Sigmoid colon (tissue), 7 donors: ENCODE measurements around the gene NFKBIZ. TPM values are rescaled to one million over a fixed set of nuclear protein-coding genes. Genes with fewer than 3 reads are reported as not detected.

Experiments used
- DNase-seq: peaks from one replicate; pipeline ENCODE4 v3.0.0-alpha.2; 2019
- H3K27ac ChIP-seq, 4 donors: fragments of 200-600 bp; sonication (generic); one replicate each; pipeline ENCODE4 v1.5.1; 2016 to 2019; ENCODE audit warnings: mild to moderate bottlenecking in 1 of 4
- H3K27me3 ChIP-seq, 3 donors: fragments of 200-600 bp; sonication (generic); one replicate each; pipeline ENCODE4 v1.5.1; 2019; ENCODE audit warnings: mild to moderate bottlenecking in 1 of 3
- H3K36me3 ChIP-seq, 4 donors: fragments of 200-600 bp; sonication (generic); one replicate each; pipeline ENCODE4 v1.5.1; 2016 to 2019
- H3K4me1 ChIP-seq, 4 donors: fragments of 200-600 bp; sonication (generic); one replicate each; pipeline ENCODE4 v1.5.1; 2017 to 2019
- H3K4me3 ChIP-seq, 4 donors: fragments of 200-600 bp; sonication (generic); one replicate each; pipeline ENCODE4 v1.5.1; 2017 to 2019; ENCODE audit warnings: mild to moderate bottlenecking in 2 of 4, moderate library complexity in 1 of 4
- H3K9me3 ChIP-seq, 4 donors: fragments of 200-600 bp in 3 of 4; sonication (generic) in 3 of 4; one replicate each; pipeline versions ENCODE4 v1.5.1 to v1.6.1; 2013 to 2019
- CTCF ChIP-seq, 4 experiments: fragments of 450-650 bp in 3 of 4; fragments of 200-600 bp in 1 of 4; IDR thresholded peaks; one replicate each; pipeline ENCODE4 v1.5.1; 2016 to 2019; ENCODE audit warnings: antibody characterized with exemption in 4 of 4, mild to moderate bottlenecking in 3 of 4, moderate library complexity in 2 of 4
- EP300 ChIP-seq, 4 donors: sonication (generic); formaldehyde crosslinking; IDR thresholded peaks; one replicate each; pipeline ENCODE4 v1.6.1; 2017; ENCODE audit warnings: antibody characterized with exemption in 4 of 4
- POLR2A ChIP-seq, 2 donors: fragments of 450-650 bp; IDR thresholded peaks; one replicate each; pipeline ENCODE4 v1.6.1; 2016; ENCODE audit warnings: antibody characterized with exemption in 2 of 2, mild to moderate bottlenecking in 2 of 2, moderate library complexity in 2 of 2
- POLR2AphosphoS5 ChIP-seq, 4 donors: sonication (generic); formaldehyde crosslinking; IDR thresholded peaks; one replicate each; pipeline ENCODE4 v1.6.1; 2017; ENCODE audit warnings: antibody characterized with exemption in 4 of 4
- WGBS, 2 donors: extraction: QIAGEN DNeasy Blood & Tissue Kit; methylation state at CpG; one replicate each; pipeline ENCODE4 v1.1.7; 2013; 5-methylcytosine and 5-hydroxymethylcytosine counted together
- intact Hi-C: fragments of 100-400 bp; cut with DNase I; formaldehyde crosslinking; loops from one replicate; pipeline ENCODE4 v1.15.1; 2023
- polyA plus RNA-seq, 3 donors: library from polyadenylated mRNA; stranded (reverse); fragments of 200-250 nt; gene quantifications; one replicate each; pipeline ENCODE4 v1.2.3, GENCODE V29; 2013
- total RNA-seq, 4 donors: library from RNA; depleted of rRNA; stranded (reverse); fragments of >200 nt; gene quantifications; one replicate each; pipeline ENCODE4 v1.1.0, GENCODE V29; 2016
- donor health status: healthy with polysubstance abuse.
- donor health status: Bipolar disorder and iron deficiency.
- donor health status: healthy.

NFKBIZ gene
- total and polyA plus RNA-seq, 7 donors, result 4.2 to 121 (median 55.0) TPM

- Histone ChIP-seq H3K4me3 (no peak overlapping the region), H3K9me3 (no peaks in the 10 kb centered on the region), H3K27ac (no peak overlapping the region), H3K36me3 (no peaks in the 10 kb centered on the region), H3K27me3 (no peaks in the 10 kb centered on the region), H3K4me1 (peaks cover 0 to 30% (median 19%) of the 10 kb centered on the region in 4 donors)
- intact Hi-C loops, result no loop called here
- DNase-seq, result no peak
- TF ChIP-seq POLR2AphosphoS5 (IDR thresholded peaks at IDR 0.05), result no peak
- TF ChIP-seq EP300 (IDR thresholded peaks at IDR 0.05), result no peak
- TF ChIP-seq CTCF (IDR thresholded peaks at IDR 0.05), result no peak
- no peak for TF ChIP-seq POLR2A (IDR thresholded peaks at IDR 0.05)
Observed at GRCh38 chr3:101840066-101840465, 9.2 kb upstream of the NFKBIZ start.

DNA sequence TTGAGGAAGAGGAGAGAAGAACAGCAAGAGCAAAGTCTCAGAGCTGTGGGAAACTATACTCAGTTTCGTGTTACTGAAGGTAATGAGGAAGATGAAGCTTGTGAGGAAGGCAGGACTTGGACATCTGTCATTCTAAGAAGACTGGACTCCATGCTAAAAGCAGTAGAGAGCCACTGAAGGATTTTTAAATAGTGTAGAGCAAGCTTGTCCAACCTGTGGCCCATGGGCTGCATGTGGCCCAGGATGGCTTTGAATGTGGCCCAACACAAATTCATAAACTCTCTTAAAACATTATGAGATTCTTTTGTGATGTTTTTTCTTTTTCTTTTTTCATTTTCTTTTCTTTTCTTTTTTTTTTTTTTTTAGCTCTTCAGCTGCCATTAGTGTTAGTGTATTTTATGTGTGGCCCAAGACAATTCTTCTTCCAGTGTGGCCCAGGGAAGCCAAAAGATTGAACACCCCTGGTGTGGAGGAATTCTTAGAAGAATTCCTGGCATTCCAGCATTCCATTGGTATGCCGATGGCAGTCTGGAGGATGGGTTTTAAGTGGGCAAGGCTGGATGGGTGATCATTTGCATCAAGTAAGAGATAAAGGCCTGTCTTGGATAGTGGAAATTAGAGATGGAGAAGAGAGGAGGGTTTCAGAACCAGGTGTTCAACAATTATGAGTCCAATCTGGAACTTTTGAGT lies 6.9 kb upstream of the NFKBIZ start:
- Histone ChIP-seq H3K27me3 (no peaks in the 10 kb centered on the region), H3K4me3 (no peak overlapping the region), H3K4me1 (peaks cover 0 to 13% (median 8%) of the 10 kb centered on the region in 4 donors), H3K9me3 (no peaks in the 10 kb centered on the region), H3K27ac (no peak overlapping the region), H3K36me3 (no peaks in the 10 kb centered on the region)
- TF ChIP-seq EP300 (IDR thresholded peaks at IDR 0.05) (no peak), CTCF (IDR thresholded peaks at IDR 0.05) (no peak), POLR2AphosphoS5 (IDR thresholded peaks at IDR 0.05) (no peak), POLR2A (IDR thresholded peaks at IDR 0.05) (no peak)
- intact Hi-C loops, result no loop called here
- WGBS, 2 donors, result 87 to 96% methylated on average over 2 of the region's 2 CpGs
- no peak for DNase-seq

GRCh38 chr3:101842935-101843330 lies 6.4 kb upstream of the NFKBIZ start:
- intact Hi-C loops, result no loop called here
- H3K4me1 ChIP-seq, result peaks cover 0 to 13% (median 5%) of the 10 kb centered on the region in 4 donors
- no peak overlapping the region for H3K4me3 ChIP-seq
- H3K27ac ChIP-seq, result no peak overlapping the region
- WGBS, 2 donors, result 81 to 89% methylated on average over 3 of the region's 3 CpGs
- no peaks in the 10 kb centered on the region for H3K9me3 ChIP-seq
- DNase-seq, result no peak
- no peaks in the 10 kb centered on the region for H3K36me3 ChIP-seq
- H3K27me3 ChIP-seq, result no peaks in the 10 kb centered on the region
- no peak for TF ChIP-seq EP300 (IDR thresholded peaks at IDR 0.05)
- no peak for TF ChIP-seq POLR2AphosphoS5 (IDR thresholded peaks at IDR 0.05)
- TF ChIP-seq POLR2A (IDR thresholded peaks at IDR 0.05), result no peak
- TF ChIP-seq CTCF (IDR thresholded peaks at IDR 0.05), result no peak

DNA sequence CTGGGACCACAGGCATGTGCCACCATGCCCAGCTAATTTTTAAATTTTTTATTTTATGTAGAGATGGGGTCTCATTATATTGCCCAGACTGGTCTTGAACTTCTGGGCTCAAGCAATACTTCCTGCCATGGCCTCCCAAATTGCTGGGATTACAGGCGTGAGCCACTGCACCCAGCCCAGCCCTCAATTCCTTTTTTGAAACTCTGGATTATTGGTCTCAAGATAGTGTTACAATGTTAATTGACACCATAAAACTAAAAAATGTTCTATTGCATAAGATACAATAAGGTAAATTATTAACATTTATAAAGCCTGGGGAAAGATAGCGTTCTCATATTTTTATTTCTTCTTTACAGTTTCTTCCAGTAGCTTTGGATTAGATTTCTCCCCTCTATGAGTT lies 3.9 kb upstream of the NFKBIZ start:
- 22 to 77% methylated on average over 2 of the region's 2 CpGs for WGBS, 2 donors
- intact Hi-C loops, result loop anchor here (5.0 kb wide), 2 partner anchors 168 to 242 kb away; partner anchors contain the start of gene ZBTB11
- no peak overlapping the region for H3K4me3 ChIP-seq
- no peaks in the 10 kb centered on the region for H3K9me3 ChIP-seq
- TF ChIP-seq EP300 (IDR thresholded peaks at IDR 0.05), result no peak
- TF ChIP-seq POLR2A (IDR thresholded peaks at IDR 0.05), result no peak
- TF ChIP-seq POLR2AphosphoS5 (IDR thresholded peaks at IDR 0.05), result no peak
- no peak for TF ChIP-seq CTCF (IDR thresholded peaks at IDR 0.05)
- H3K4me1 ChIP-seq, result peaks cover 0 to 15% (median 12%) of the 10 kb centered on the region in 4 donors
- no peak overlapping the region for H3K27ac ChIP-seq
- no peaks in the 10 kb centered on the region for H3K36me3 ChIP-seq
- no peak for DNase-seq
- H3K27me3 ChIP-seq, result no peaks in the 10 kb centered on the region
